ENCODE results near the gene ZBED4. TPM values are rescaled to one million over a fixed set of nuclear protein-coding genes. Genes with fewer than 3 reads are reported as not detected.

ZBED4 gene
- total RNA-seq, 2 experiments from 2014 or later = 19.7 to 20.1 TPM

- Mint-ChIP-seq H3K4me3 (no peak overlapping the region), H3K9me3 (peaks cover 27% of the 10 kb centered on the region), H3K4me1 (ENCODE audit: low read depth) (peaks cover 60% of the 10 kb centered on the region), H3K27me3 (no peaks in the 10 kb centered on the region), H3K36me3 (ENCODE audit: low read depth) (peaks cover 67% of the 10 kb centered on the region), H3K27ac (peak overlapping the region; percentile 48)
- intact Hi-C loops (cut with micrococcal nuclease) = no loop called here
- ATAC-seq (no peak), DNase-seq (no peak)
- TF ChIP-seq, protein P1, sequence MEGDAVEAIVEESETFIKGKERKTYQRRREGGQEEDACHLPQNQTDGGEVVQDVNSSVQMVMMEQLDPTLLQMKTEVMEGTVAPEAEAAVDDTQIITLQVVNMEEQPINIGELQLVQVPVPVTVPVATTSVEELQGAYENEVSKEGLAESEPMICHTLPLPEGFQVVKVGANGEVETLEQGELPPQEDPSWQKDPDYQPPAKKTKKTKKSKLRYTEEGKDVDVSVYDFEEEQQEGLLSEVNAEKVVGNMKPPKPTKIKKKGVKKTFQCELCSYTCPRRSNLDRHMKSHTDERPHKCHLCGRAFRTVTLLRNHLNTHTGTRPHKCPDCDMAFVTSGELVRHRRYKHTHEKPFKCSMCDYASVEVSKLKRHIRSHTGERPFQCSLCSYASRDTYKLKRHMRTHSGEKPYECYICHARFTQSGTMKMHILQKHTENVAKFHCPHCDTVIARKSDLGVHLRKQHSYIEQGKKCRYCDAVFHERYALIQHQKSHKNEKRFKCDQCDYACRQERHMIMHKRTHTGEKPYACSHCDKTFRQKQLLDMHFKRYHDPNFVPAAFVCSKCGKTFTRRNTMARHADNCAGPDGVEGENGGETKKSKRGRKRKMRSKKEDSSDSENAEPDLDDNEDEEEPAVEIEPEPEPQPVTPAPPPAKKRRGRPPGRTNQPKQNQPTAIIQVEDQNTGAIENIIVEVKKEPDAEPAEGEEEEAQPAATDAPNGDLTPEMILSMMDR (IDR thresholded peaks at IDR 0.05) = no peak
- CTCF ChIA-PET = no interaction called here
- POLR2A ChIA-PET = interaction anchor here (1.1 to 2.8 kb wide), 3 partner anchors 13 to 31 kb away, joined by 3 to 10 read pairs (median 6); partner anchors contain the start of gene ZBED4
Observed at GRCh38 chr22:49869086-49869830, 15.6 kb downstream of the ZBED4 start.

GRCh38 chr22:49869845-49870712 lies 16.4 kb downstream of the ZBED4 start:
- DNase-seq (peak; percentile 43), ATAC-seq (peak; percentile 63)
- Mint-ChIP-seq H3K4me1 (ENCODE audit: low read depth) (peaks cover 59% of the 10 kb centered on the region), H3K27me3 (no peaks in the 10 kb centered on the region), H3K27ac (peak overlapping the region; percentile 48), H3K9me3 (peaks cover 27% of the 10 kb centered on the region), H3K36me3 (ENCODE audit: low read depth) (peaks cover 69% of the 10 kb centered on the region), H3K4me3 (peak overlapping the region; percentile 6)
- ChIA-PET CTCF (no interaction called here), POLR2A (interaction anchor here (1.1 to 2.4 kb wide), 3 partner anchors 12 to 30 kb away, joined by 3 to 10 read pairs (median 6); partner anchors contain the start of gene ZBED4)
- TF ChIP-seq, protein P1 (IDR thresholded peaks at IDR 0.05) = no peak
- intact Hi-C loops (cut with micrococcal nuclease) = no loop called here

- TF ChIP-seq, protein P1 (IDR thresholded peaks at IDR 0.05) = no peak
- CTCF ChIA-PET = no interaction called here
- Mint-ChIP-seq H3K27me3 (no peaks in the 10 kb centered on the region), H3K4me3 (no peak overlapping the region), H3K27ac (no peak overlapping the region), H3K36me3 (ENCODE audit: low read depth) (peaks cover 68% of the 10 kb centered on the region), H3K4me1 (ENCODE audit: low read depth) (peaks cover 55% of the 10 kb centered on the region), H3K9me3 (peaks cover 18% of the 10 kb centered on the region)
- DNase-seq (no peak), ATAC-seq (no peak)
- intact Hi-C loops (cut with micrococcal nuclease) = no loop called here
- POLR2A ChIA-PET = interaction anchor here (2.0 to 2.4 kb wide), 2 partner anchors 11 to 17 kb away, joined by 6 to 10 read pairs; partner anchors contain the start of gene ZBED4
Observed at GRCh38 chr22:49871482-49871881, 17.8 kb downstream of the ZBED4 start.

GRCh38 chr22:49872347-49872746 lies 18.7 kb downstream of the ZBED4 start:
- Mint-ChIP-seq H3K9me3 (peaks cover 14% of the 10 kb centered on the region), H3K4me3 (no peak overlapping the region), H3K27me3 (no peaks in the 10 kb centered on the region), H3K27ac (no peak overlapping the region), H3K36me3 (ENCODE audit: low read depth) (peaks cover 64% of the 10 kb centered on the region), H3K4me1 (ENCODE audit: low read depth) (peaks cover 47% of the 10 kb centered on the region)
- ChIA-PET POLR2A (interaction anchor here (1.1 to 2.4 kb wide), 2 partner anchors 9 to 18 kb away, joined by 3 to 10 read pairs; partner anchors contain the start of gene ZBED4), CTCF (no interaction called here)
- intact Hi-C loops (cut with micrococcal nuclease) = no loop called here
- ATAC-seq (no peak), DNase-seq (no peak)
- TF ChIP-seq, protein P1 (IDR thresholded peaks at IDR 0.05) = no peak

Data from activated CD8-positive, alpha-beta T cell treated with anti-CD3 and anti-CD28 coated beads for 36 hours (primary cell).